HG03342 (cell line): Measurements from ENCODE around the gene CENPP.

Experiments used
- ATAC-seq: cut with Tn5 transposase; IDR thresholded peaks from one replicate; pipeline ENCODE4 v1.9.1; 2021; ENCODE audit warnings: mild to moderate bottlenecking, moderate library complexity; ENCODE audit not compliant: unreplicated experiment

The CENPP gene

DNA sequence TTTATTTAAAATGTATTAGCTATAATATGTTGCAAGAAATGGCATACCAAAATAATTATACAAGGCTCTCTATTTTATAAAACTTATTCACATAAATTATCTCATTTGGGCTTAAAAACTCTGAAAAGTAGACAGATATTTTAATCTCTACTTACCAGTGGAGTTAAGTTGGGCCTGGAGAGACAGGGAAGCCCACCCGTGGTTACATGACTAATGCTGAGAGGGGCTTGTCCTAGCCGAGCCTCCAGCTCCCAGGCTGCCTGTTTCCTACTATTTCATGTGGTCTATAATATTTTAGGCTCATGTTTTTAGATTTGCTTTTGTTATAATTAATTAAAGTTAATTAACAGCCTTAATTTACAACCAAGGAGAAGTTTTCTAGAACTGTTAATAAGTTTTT is 177.4 kb downstream of the CENPP start:
- ATAC-seq, result no peak

DNA sequence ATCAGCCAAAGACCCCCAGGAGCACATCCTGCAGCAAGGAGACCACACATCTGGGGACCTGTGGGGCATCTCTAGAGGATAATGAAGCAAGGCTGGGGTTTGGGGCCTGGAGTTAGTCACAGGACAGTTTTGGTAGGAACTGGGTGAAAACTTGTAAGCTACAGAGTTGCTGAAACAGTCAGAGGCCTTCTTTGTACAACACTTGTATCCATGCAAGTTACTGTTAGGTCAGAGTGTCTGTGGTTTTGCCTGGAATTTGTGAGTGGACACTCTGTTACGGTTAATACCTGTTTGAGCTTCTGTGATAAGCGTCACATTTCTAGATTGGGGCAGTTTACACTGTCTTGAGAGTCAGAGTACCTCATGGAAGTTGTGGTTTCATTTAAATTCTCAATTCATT is 179.1 kb downstream of the CENPP start:
- ATAC-seq, result no peak

DNA sequence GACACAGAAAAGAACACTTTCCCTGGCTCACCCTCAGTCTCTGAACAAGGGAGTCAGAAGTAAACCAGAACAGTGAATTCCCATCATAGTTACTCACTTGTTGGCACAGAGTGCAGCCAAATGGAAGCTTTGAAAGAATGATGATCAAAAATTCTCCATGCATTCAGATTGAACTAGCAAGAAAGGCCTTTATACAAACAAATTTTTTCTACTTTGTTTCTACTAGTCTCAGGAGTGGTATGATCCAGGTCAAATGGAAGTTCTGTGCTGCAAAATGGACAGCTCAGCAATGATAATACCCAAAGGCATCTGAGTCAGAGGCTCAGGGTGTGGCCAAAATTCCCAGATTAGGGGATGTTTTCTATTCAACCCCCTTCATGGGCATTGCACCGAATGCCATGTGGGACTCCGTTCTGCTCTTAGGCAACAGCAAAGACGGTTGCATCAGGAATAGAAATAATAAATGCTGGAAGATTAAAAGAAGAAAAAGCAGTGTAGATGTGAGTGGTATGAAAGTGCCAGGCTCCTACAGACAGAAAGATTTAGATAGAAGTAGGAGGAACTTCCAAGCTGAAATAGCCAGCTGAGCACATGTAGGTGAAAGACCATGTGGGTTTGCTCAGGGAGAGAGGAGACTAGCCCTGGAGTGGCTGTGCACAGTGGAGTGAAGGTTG is 180.6 kb downstream of the CENPP start:
- ATAC-seq, result no peak

DNA sequence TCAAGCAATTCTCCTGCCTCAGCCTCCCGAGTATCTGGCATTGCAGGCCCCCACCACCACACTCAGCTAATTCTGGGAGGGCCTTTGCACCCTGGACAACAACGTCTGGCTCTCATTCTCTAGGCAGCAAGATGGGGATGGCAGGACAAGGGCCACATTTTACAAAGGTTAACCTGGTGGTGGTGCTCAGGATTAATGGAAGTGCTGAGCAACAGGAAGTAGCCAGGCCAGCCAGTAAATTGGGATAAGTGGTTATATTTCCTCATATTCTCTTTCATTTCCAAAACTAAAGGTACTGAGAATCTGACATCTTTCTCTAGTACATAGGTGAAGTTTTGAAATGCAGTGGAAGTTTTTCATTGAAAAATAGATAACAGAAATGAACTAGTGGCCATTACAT is 181.3 kb downstream of the CENPP start:
- ATAC-seq, result no peak

DNA sequence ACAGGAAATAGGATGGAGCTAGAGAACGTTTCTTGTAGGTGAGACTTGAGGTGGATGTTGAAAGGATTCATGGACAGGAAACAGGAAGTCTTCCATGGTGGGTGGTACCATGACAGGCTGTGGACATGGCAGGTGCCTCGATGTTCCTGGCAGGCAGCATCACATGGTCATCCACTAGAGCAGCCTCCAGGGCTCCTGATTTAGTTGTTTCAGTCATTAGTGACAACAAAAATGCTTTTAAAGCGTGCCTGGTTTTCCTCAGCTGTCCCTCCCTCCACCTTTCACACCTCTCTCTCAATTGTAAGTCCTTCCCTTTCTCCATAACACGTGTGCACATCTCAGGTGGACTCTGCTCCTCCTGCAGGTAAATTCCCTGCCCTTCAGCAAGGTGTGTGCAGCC is 181.7 kb downstream of the CENPP start:
- ATAC-seq, result no peak

DNA sequence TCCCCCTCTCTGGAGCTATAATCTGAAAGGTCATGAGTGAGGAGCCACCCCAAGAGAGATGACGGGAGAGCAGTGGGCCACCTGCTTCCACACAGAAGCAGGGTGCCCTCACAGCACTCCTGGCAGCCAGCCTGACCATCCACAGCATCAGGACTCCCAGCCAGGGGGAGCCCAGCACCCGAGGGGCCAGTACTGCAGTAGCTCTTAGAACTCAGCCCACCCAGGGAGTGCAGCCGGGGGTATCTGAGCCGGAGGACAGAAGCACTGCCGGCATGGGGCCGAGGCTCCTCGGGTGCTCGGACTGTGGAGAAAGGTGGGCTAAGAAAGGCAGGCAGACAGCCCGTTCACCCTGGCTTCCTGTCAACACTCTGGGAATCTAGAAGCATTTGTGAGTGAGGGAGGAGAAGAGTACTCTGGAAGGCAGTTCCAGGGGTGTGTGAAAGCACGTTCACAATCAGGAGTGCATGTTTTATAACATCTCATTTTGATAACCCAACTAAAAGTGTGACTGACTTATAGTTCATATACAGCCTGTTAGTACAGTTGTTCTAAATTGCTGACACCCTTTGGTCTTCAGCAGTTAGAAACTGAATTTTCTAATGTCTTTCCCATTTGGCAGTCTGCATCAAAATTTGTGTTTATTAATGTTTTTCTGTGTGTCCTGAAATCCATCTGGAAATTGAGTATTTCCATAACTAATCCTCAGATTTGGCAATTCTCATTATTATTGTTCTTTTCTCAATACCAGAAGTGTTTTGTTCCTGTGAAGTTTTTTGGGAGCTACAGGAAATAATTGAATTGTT is 182.5 kb downstream of the CENPP start:
- no peak for ATAC-seq

DNA sequence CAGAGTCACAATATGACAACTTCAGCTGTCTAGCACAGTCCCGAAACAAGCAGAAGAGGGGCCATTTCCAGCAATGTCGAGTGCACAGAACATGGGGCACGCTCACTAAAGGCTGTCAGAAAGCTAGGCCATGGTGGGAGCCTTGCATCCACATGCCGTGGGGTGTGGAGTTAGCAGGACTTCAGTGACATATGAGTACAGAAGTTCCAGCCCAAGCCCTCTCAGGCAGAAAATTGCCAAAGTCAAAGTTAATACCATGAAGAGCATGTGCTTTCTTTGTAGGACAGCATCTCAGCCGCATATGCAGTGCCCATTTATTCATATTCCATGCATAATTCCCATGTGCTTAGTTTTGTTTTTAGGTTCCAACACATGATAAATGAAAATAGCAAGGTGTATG is 183.3 kb downstream of the CENPP start:
- no peak for ATAC-seq

DNA sequence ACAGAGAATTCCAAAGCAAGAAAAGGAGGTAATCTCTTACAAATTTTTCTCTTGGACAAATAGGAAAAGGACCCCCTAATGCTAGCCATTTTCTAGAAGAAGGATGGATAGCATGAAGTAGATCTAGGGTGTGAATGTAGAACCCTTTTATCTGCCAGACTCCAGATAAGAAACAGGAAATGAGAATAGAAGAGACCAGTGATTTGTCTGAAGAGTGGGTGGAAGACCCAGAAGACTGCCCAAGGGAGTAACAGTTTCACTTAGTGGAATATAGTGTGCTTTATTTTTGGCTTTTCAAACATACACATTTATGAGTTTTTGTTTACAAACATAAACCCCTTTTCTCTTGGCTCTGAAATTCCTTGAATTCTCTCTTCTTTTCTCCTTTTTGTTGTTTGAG is 185.0 kb downstream of the CENPP start:
- ATAC-seq, result no peak

DNA sequence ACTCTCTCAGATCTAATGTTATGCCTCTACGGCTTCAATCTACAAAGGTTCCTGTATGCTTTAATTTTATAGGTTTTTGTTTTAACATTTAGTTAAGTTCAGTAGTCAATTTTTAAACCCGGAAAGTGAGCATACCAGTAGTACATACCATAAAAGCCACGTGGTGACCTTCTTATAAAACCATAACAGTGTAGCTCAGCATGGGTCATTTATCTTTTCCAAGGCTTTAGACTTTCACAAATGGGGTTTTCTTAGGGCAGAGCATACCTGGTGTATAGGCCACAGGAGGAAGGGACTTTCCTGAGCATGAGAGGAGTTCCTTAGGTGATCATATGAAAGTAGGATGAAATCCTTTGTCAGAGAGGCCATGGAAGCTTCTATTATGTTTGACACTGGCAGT is 186.9 kb downstream of the CENPP start:
- ATAC-seq, result no peak

DNA sequence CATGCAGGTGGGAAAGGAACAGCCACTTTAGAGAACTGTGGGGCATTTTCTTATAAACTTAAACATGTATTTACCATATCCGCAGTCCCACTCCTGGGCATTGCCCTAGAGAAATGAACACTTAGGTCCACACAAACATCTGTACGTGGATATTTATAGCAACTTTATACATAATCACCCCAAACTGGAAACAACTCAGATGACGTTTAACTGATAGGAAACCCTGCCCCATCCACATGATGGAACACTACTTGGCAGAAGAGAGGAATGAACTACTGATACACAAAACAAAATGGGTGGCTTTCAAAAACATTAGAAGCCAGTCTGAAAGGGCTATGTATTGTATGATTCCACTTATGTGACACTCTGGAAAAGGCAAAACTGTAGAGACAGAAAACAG is 187.6 kb downstream of the CENPP start:
- no peak for ATAC-seq

DNA sequence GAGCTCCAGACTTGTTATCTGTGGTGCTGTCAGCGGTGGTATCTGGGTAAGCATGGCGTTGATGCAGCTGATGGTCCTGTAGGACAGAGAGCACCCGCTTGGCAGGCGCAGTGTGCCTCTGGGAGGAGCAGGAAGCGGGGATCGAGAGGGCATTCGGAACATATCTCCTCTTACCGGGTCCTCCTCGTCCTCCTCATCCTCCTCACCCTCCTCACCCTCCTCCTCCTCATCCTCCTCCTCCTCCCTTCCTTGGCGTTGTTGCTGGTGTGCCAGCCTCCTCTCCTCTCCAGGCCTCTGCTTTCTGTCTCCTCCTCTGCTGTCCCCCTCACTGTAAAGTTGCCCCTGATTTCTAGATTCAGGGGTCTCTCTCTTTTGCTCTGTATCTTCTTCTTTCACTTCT is 188.9 kb downstream of the CENPP start:
- no peak for ATAC-seq

DNA sequence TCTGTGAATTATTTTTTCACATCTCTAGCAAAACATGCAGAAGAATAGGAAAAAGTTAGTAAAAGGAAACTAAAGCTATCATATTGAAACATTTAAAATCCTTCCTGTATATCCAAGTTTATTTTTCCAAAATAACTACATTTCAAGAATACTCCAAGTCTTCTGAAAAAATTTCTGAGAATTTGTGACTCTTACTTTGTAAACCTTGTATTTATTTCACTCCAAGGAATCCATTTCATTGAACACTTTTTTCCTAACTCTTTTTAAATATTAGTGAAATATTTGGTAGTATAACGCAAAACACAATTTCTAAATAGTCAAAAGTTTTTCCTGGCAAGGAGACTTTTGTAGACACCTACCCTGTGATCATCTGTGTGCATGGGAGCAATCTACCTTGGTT is 190.8 kb downstream of the CENPP start:
- ATAC-seq, result no peak

DNA sequence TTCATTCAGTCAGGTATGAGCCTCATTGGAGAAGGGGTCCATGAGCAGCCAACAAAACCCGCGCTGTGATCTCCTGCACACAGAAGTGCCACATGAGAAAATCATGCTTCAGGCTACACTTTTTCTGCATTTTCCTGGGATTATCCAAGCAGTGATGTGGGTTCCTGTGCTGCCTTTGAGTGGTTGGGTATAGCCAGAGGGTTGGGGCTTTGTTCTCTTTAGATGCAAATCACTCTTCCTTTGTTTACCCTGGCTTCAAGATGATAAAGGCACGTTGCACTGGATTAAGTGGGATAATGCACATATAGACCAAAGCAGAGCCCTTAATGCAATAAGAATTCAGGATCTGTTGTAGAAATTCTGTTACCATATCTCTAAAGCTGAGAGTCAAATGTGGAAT is 191.3 kb downstream of the CENPP start:
- no peak for ATAC-seq

DNA sequence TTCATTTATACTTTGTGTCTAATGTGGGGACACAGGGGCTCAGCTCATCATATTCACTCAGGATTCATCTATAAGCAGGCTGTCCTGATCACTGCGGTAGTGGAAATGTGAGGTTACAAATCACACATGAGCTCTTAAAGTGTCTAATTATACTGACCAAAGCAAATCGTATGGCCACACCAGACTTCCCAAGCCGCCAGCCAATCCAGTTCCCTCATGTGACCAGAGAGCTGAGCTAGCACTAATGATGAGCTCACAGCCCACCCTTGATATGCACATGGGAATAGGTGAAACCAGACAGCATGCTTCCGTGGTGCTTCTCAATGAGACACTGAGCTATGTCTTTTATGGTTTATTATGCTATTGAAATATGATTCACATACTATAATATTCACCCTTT is 192.4 kb downstream of the CENPP start:
- no peak for ATAC-seq

DNA sequence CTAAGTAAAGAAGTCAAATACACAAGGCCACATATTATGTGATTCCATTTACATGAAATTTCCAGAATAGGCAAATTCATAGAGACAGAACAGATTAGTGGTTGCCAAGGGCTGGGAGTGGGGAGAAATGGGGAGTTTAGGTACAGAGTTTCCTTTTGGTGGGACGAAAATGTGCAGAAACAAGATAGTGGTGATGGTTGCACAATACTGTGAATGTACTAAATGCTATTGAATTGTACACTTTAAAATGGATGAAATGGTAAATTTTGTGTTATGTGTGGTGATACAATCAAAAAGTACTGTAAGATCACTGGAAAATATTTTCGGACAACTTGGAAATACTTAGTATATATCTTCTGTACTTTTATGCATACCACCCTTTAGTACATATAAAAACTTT is 195.1 kb downstream of the CENPP start:
- ATAC-seq, result no peak

DNA sequence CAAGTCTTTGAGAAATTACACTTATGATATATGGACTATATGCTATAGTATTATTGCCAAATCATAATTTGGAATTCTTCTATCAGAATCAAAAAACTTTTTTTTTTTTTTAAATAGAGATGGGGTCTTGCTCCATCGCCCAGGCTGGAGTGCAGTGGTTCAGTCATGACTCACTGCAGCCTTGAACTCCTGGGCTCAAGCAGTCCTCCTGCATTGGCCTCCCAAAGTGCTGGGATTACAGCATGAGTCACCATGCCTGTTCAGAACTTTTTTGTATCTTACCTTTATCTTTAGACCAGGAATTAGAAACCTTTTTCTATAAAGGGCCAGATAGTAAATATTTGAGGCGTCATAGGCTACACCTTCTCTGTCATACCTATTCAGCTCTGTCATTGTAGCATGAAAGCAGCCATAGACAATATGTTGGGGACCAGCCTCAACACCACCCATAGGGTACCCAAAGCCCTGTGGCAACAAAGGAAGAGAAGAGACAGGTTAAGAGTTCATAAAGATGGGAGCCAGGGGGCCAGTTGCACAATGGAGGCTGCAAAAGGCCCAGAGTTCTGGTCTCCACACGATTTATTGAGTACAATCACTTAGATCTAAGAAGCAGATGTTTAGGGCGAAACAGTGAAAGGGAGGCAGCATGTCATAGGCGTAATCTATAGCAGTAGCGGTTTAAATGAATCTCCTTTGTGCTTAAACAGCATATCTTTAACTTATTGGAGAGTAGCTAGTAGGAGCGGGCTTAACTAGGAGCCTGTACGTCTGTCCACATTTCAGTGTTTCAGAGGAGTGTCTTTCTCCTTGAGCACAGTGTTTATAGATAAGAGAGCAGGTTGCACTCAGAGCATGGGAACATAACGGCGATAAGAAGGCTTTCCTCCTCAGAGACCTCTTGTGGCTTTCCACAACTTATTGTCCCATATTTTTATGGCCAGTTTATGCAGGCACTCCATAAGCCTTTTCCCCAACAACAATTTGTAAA is 197.5 kb downstream of the CENPP start:
- ATAC-seq, result no peak

DNA sequence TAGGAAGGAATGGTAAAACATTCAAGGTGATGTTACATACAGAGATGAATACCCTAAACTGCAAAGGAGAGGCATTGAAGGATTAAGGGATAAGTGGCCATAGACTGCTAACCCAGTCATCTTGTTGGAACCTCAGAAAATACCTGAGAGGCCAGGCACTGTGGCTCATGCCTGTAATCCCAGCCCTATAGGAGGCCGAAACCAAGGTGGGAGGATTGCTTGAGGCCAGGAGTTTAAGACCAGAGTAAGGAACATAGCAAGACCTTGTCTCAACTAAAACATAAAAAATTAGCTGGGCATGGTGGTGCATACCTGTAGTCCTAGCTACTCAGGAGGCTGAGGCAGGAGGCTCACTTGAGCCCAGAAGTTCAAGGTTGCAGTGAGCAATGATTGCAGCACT is 199.1 kb downstream of the CENPP start:
- ATAC-seq, result no peak

DNA sequence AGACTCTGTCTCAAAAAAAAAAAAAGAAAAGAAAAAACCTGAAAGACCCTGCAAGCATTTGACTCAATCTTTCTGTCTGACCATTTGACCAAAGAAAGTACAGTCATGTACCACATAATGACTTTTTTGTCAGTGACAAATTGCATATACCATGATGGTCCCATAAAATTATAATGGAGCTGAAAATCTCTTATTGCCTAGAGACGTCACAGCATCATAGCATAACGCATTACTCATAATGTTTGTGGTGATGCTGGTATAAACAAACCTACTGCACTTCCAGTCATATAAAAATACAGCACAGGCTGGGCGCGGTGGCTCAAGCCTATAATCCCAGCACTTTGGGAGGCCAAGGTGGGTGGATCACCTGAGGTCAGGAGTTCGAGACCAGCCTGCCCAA is 199.6 kb downstream of the CENPP start:
- ATAC-seq, result no peak

DNA sequence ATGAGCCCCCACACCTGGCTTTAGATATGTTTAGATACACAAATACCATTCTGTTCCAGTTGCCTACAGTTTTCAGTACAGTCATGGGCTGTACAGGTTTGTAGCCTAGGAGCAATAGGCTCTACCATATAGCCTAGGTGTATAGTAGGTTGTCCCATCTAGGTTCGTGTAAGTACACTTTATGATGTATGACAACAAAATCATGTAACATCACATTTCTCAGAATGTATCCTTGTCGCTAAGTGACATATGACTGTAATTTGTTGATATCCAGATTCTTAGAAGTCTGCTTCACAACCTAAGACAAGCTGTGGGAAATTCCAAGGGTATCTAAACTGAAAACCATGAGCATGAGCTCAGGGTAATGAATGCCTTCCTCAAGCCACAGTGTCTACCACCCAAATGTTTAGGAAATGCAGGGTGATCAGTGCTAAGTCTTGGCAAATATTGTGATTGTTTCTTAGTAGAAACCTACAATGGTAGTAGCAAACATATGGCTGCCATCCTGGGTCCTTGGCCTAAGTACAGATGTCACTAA is 201.6 kb downstream of the CENPP start:
- ATAC-seq, result no peak

DNA sequence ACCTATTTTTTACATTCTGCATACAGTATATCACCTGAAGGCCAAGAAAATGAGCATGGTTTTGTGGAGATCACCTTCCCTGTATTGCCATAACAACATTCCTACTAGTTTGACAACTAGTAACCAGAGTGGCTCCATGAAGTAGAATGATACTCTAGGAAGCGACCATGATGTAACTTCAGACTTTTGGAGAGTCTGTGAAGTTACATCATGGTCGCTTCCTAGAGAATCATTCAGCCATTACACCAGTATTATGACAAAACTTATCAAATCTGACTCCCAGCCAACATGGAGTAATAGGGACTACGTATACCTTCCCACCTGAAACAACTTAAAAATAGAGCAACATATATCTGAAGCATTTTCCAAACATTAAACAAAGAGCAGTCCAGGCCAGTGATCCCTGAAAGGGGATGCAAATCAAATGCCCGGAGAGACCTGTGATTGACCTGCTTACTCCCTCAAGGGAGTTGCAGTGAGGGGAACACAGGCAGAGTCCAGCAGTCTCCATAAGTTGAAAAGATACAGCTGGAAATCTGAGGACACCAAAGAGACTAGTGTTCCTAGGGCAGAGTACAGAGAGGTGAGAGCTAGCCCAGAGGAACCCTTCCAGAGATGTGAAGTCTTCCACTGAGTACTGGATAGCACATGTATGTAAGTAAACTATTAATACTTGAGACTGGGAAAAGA is 202.2 kb downstream of the CENPP start:
- ATAC-seq, result no peak

DNA sequence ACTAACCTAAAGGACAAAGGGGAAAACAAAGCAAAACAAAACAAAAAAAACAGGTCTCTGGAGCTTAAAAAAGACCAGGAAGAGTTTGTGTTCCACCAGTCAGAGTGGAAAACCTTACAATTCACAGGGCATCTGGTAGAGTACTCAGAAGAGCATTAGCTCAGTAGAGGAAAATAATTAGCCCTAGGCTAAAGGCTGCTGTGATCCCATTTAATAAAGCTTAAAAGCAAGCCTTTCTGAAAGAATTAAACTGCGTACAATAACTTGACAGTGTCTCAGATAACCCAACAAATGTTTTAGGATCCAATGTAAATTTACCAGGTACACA is 202.7 kb downstream of the CENPP start:
- ATAC-seq, result no peak
